ENCODE data around the gene TIMM9.

The TIMM9 gene

GRCh38 chr14:58427281-58428117, at the start of gene TIMM9, which contains the start of gene KIAA0586:
TSS of gene TIMM9 (minus strand) at chr14:58427531. CDS start at chr14:58411945, 15,586 bp downstream.
TSS of gene KIAA0586 (plus strand) at chr14:58427719. CDS start at chr14:58428265, 546 bp downstream.
- Mint-ChIP-seq H3K27me3 (ENCODE audit: low read depth) (peaks cover 3% of the 10 kb centered on the region), H3K27ac (peak within 1 kb of the TSS; percentile 96), H3K4me1 (ENCODE audit: low read depth) (peaks cover 36% of the 10 kb centered on the region), H3K36me3 (ENCODE audit: low read depth) (peaks cover 21% of the 10 kb centered on the region), H3K4me3 (peak within 1 kb of the TSS; percentile 92), H3K9me3 (no peaks in the 10 kb centered on the region)
- DNase-seq (ENCODE audit: low spot score): peak; percentile 97

- DNase-seq (ENCODE audit: low spot score): no peak
- Mint-ChIP-seq H3K27me3 (ENCODE audit: low read depth) (no peaks in the 10 kb centered on the region), H3K9me3 (no peaks in the 10 kb centered on the region), H3K27ac (no peak overlapping the region), H3K4me3 (no peak overlapping the region), H3K36me3 (ENCODE audit: low read depth) (peaks cover 30% of the 10 kb centered on the region), H3K4me1 (ENCODE audit: low read depth) (peaks cover 2% of the 10 kb centered on the region)
Observed at GRCh38 chr14:58476320-58476719, 49.0 kb upstream of the TIMM9 start.

- H3K27ac Mint-ChIP-seq: no peak overlapping the region
- H3K4me1 Mint-ChIP-seq (ENCODE audit: low read depth): peaks cover 2% of the 10 kb centered on the region
- H3K9me3 Mint-ChIP-seq: no peaks in the 10 kb centered on the region
Observed at GRCh38 chr14:58469309-58469708, 42.0 kb upstream of the TIMM9 start.

GRCh38 chr14:58467575-58467974, 40.2 kb upstream of the TIMM9 start:
- H3K27ac Mint-ChIP-seq: no peak overlapping the region
- no peaks in the 10 kb centered on the region for H3K4me1 Mint-ChIP-seq (ENCODE audit: low read depth)
- DNase-seq (ENCODE audit: low spot score): no peak
- H3K36me3 Mint-ChIP-seq (ENCODE audit: low read depth): peaks cover 16% of the 10 kb centered on the region
- H3K4me3 Mint-ChIP-seq: no peak overlapping the region
- H3K27me3 Mint-ChIP-seq (ENCODE audit: low read depth): no peaks in the 10 kb centered on the region
- H3K9me3 Mint-ChIP-seq: no peaks in the 10 kb centered on the region

More at GRCh38 chr14:58469309-58469708, 42.0 kb upstream of the TIMM9 start:
- no peak overlapping the region for H3K4me3 Mint-ChIP-seq
- H3K36me3 Mint-ChIP-seq (ENCODE audit: low read depth): peaks cover 13% of the 10 kb centered on the region
- H3K27me3 Mint-ChIP-seq (ENCODE audit: low read depth): no peaks in the 10 kb centered on the region
- DNase-seq (ENCODE audit: low spot score): no peak

- peaks cover 17% of the 10 kb centered on the region for H3K36me3 Mint-ChIP-seq (ENCODE audit: low read depth)
- H3K4me3 Mint-ChIP-seq: no peak overlapping the region
- no peaks in the 10 kb centered on the region for H3K9me3 Mint-ChIP-seq
- no peaks in the 10 kb centered on the region for H3K4me1 Mint-ChIP-seq (ENCODE audit: low read depth)
- no peak overlapping the region for H3K27ac Mint-ChIP-seq
- H3K27me3 Mint-ChIP-seq (ENCODE audit: low read depth): no peaks in the 10 kb centered on the region
- no peak for DNase-seq (ENCODE audit: low spot score)
Observed at GRCh38 chr14:58466459-58466858, 39.1 kb upstream of the TIMM9 start.

- Mint-ChIP-seq H3K4me3 (no peak overlapping the region), H3K36me3 (ENCODE audit: low read depth) (peaks cover 24% of the 10 kb centered on the region), H3K27ac (no peak overlapping the region), H3K27me3 (ENCODE audit: low read depth) (no peaks in the 10 kb centered on the region), H3K9me3 (no peaks in the 10 kb centered on the region), H3K4me1 (ENCODE audit: low read depth) (no peaks in the 10 kb centered on the region)
- no peak for DNase-seq (ENCODE audit: low spot score)
Observed at GRCh38 chr14:58465421-58465820, 38.1 kb upstream of the TIMM9 start.

- no peaks in the 10 kb centered on the region for H3K9me3 Mint-ChIP-seq
- no peaks in the 10 kb centered on the region for H3K27me3 Mint-ChIP-seq (ENCODE audit: low read depth)
- H3K36me3 Mint-ChIP-seq (ENCODE audit: low read depth): peaks cover 30% of the 10 kb centered on the region
- peaks cover 6% of the 10 kb centered on the region for H3K4me1 Mint-ChIP-seq (ENCODE audit: low read depth)
- no peak for DNase-seq (ENCODE audit: low spot score)
- H3K4me3 Mint-ChIP-seq: no peak overlapping the region
- H3K27ac Mint-ChIP-seq: no peak overlapping the region
Observed at GRCh38 chr14:58464652-58465051, 37.3 kb upstream of the TIMM9 start.

- Mint-ChIP-seq H3K27me3 (ENCODE audit: low read depth) (no peaks in the 10 kb centered on the region), H3K9me3 (no peaks in the 10 kb centered on the region), H3K4me3 (no peak overlapping the region), H3K27ac (no peak overlapping the region), H3K4me1 (ENCODE audit: low read depth) (peaks cover 6% of the 10 kb centered on the region), H3K36me3 (ENCODE audit: low read depth) (peaks cover 31% of the 10 kb centered on the region)
- no peak for DNase-seq (ENCODE audit: low spot score)
Observed at GRCh38 chr14:58463147-58463546, 35.8 kb upstream of the TIMM9 start.

GRCh38 chr14:58460772-58461171, 33.4 kb upstream of the TIMM9 start:
- DNase-seq (ENCODE audit: low spot score): no peak
- H3K4me1 Mint-ChIP-seq (ENCODE audit: low read depth): peaks cover 6% of the 10 kb centered on the region
- no peak overlapping the region for H3K27ac Mint-ChIP-seq
- H3K36me3 Mint-ChIP-seq (ENCODE audit: low read depth): peaks cover 41% of the 10 kb centered on the region
- H3K9me3 Mint-ChIP-seq: no peaks in the 10 kb centered on the region
- H3K27me3 Mint-ChIP-seq (ENCODE audit: low read depth): no peaks in the 10 kb centered on the region
- no peak overlapping the region for H3K4me3 Mint-ChIP-seq

- Mint-ChIP-seq H3K4me3 (no peak overlapping the region), H3K4me1 (ENCODE audit: low read depth) (peaks cover 6% of the 10 kb centered on the region), H3K36me3 (ENCODE audit: low read depth) (peaks cover 45% of the 10 kb centered on the region), H3K27ac (no peak overlapping the region), H3K27me3 (ENCODE audit: low read depth) (no peaks in the 10 kb centered on the region), H3K9me3 (no peaks in the 10 kb centered on the region)
- no peak for DNase-seq (ENCODE audit: low spot score)
Observed at GRCh38 chr14:58455593-58456265, 28.4 kb upstream of the TIMM9 start.

GRCh38 chr14:58444627-58445026, 17.3 kb upstream of the TIMM9 start:
- H3K36me3 Mint-ChIP-seq (ENCODE audit: low read depth): peaks cover 23% of the 10 kb centered on the region
- H3K27ac Mint-ChIP-seq: no peak overlapping the region
- H3K4me1 Mint-ChIP-seq (ENCODE audit: low read depth): no peaks in the 10 kb centered on the region

GRCh38 chr14:58439476-58439875, 12.1 kb upstream of the TIMM9 start:
- Mint-ChIP-seq H3K36me3 (ENCODE audit: low read depth) (peaks cover 42% of the 10 kb centered on the region), H3K9me3 (no peaks in the 10 kb centered on the region), H3K27me3 (ENCODE audit: low read depth) (no peaks in the 10 kb centered on the region), H3K4me3 (no peak overlapping the region), H3K27ac (no peak overlapping the region), H3K4me1 (ENCODE audit: low read depth) (no peaks in the 10 kb centered on the region)
- DNase-seq (ENCODE audit: low spot score): no peak

More at GRCh38 chr14:58444627-58445026, 17.3 kb upstream of the TIMM9 start:
- Mint-ChIP-seq H3K27me3 (ENCODE audit: low read depth) (no peaks in the 10 kb centered on the region), H3K4me3 (no peak overlapping the region), H3K9me3 (no peaks in the 10 kb centered on the region)
- DNase-seq (ENCODE audit: low spot score): no peak

- no peaks in the 10 kb centered on the region for H3K9me3 Mint-ChIP-seq
- peak; percentile 43 for DNase-seq (ENCODE audit: low spot score)
- peak overlapping the region; percentile 81 for H3K27ac Mint-ChIP-seq
- peaks cover 3% of the 10 kb centered on the region for H3K27me3 Mint-ChIP-seq (ENCODE audit: low read depth)
- H3K4me1 Mint-ChIP-seq (ENCODE audit: low read depth): peaks cover 33% of the 10 kb centered on the region
- peak overlapping the region; percentile 51 for H3K4me3 Mint-ChIP-seq
- H3K36me3 Mint-ChIP-seq (ENCODE audit: low read depth): peaks cover 23% of the 10 kb centered on the region
Observed at GRCh38 chr14:58430156-58430555, 2.8 kb upstream of the TIMM9 start.

- H3K27me3 Mint-ChIP-seq (ENCODE audit: low read depth): peaks cover 3% of the 10 kb centered on the region
- H3K4me3 Mint-ChIP-seq: peak overlapping the region; percentile 92
- peaks cover 21% of the 10 kb centered on the region for H3K36me3 Mint-ChIP-seq (ENCODE audit: low read depth)
- peak overlapping the region; percentile 96 for H3K27ac Mint-ChIP-seq
- H3K9me3 Mint-ChIP-seq: no peaks in the 10 kb centered on the region
- peak; percentile 10 for DNase-seq (ENCODE audit: low spot score)
- H3K4me1 Mint-ChIP-seq (ENCODE audit: low read depth): peaks cover 36% of the 10 kb centered on the region
Observed at GRCh38 chr14:58428118-58428683, 870 bp upstream of the TIMM9 start.
